SU-DHL-6 (cell line): Measurements from ENCODE around the gene TRPV4.

Experiments used
- H2AFZ ChIP-seq: fragments of 200-600 bp; sonication (generic); 2 replicates; pipeline ENCODE4 v1.6.1; 2014; ENCODE audit warnings: low read depth, mild to moderate bottlenecking, moderate library complexity, mixed read lengths, antibody characterized with exemption, low read length; ENCODE audit not compliant: severe bottlenecking
- H3F3A ChIP-seq: fragments of 200-600 bp; shearing (Covaris generic); 2 replicates; pipeline ENCODE4 v1.6.0; 2016; ENCODE audit warnings: antibody characterized with exemption, mild to moderate bottlenecking; ENCODE audit not compliant: insufficient read depth
- H3K27ac ChIP-seq: fragments of 200-600 bp; sonication (generic); 2 replicates; pipeline ENCODE4 v1.5.1; 2016; ENCODE audit warnings: low read depth, mild to moderate bottlenecking, low read length, moderate library complexity, mixed read lengths
- H3K27me3 ChIP-seq: fragments of 200-600 bp; sonication (generic), shearing (Covaris generic); 2 replicates; pipeline ENCODE4 v1.6.0; 2014; ENCODE audit warnings: mild to moderate bottlenecking, low read length
- H3K36me3 ChIP-seq: fragments of 200-600 bp; sonication (generic); 2 replicates; pipeline ENCODE4 v1.6.1; 2014; ENCODE audit warnings: mild to moderate bottlenecking, low read length, mixed read lengths
- H3K4me2 ChIP-seq: fragments of 300-600, 200-600 bp; shearing (Covaris generic), sonication (generic); 2 replicates; pipeline ENCODE4 v1.6.0; 2014; ENCODE audit warnings: low read length, low read depth, mild to moderate bottlenecking; ENCODE audit not compliant: poor library complexity, severe bottlenecking
- H3K4me3 ChIP-seq: fragments of 200-600 bp; sonication (generic); 2 replicates; pipeline ENCODE4 v1.5.1; 2014; ENCODE audit warnings: antibody characterized with exemption, low read length, mild to moderate bottlenecking, mixed read lengths; ENCODE audit not compliant: insufficient read depth, poor library complexity, severe bottlenecking
- H3K79me2 ChIP-seq: fragments of 200-600 bp; sonication (generic); 2 replicates; pipeline ENCODE4 v1.6.1; 2014; ENCODE audit warnings: mild to moderate bottlenecking, low read length, moderate library complexity; ENCODE audit not compliant: insufficient read depth
- H3K9ac ChIP-seq: fragments of 200-600 bp; sonication (generic); 2 replicates; pipeline ENCODE4 v1.7.0; 2014; ENCODE audit warnings: mild to moderate bottlenecking, low read length
- H3K9me2 ChIP-seq: fragments of 200-600 bp; sonication (generic); replicated peaks from 2 replicates; pipeline ENCODE4 v1.6.1; 2014; ENCODE audit warnings: low read length; ENCODE audit not compliant: insufficient read depth
- H3K9me3 ChIP-seq: fragments of 200-600 bp; sonication (generic); 2 replicates; pipeline ENCODE4 v1.6.1; 2014; ENCODE audit warnings: low read length, mixed read lengths; ENCODE audit not compliant: insufficient read depth
- H4K20me1 ChIP-seq: fragments of 200-600 bp; sonication (generic); 2 replicates; pipeline ENCODE4 v1.6.1; 2014; ENCODE audit warnings: low read depth, mild to moderate bottlenecking, antibody characterized with exemption, low read length, moderate library complexity, mixed read lengths
- EZH2phosphoT487 ChIP-seq: fragments of 200-600 bp; sonication (generic), shearing (Covaris generic); conservative IDR thresholded peaks from 2 replicates; pipeline ENCODE4 v1.6.1; 2018; ENCODE audit warnings: mild to moderate bottlenecking, antibody characterized with exemption, low read length, moderate library complexity, mixed read lengths
- TF ChIP-seq, protein P1 (sequence below): fragments of 200-600 bp; sonication (generic); IDR thresholded peaks from one replicate; pipeline ENCODE4 v1.5.1; 2017; ENCODE audit warnings: antibody characterized with exemption, mild to moderate bottlenecking, low read length, moderate library complexity; ENCODE audit not compliant: insufficient read depth, poor library complexity, severe bottlenecking

Gene TRPV4

DNA sequence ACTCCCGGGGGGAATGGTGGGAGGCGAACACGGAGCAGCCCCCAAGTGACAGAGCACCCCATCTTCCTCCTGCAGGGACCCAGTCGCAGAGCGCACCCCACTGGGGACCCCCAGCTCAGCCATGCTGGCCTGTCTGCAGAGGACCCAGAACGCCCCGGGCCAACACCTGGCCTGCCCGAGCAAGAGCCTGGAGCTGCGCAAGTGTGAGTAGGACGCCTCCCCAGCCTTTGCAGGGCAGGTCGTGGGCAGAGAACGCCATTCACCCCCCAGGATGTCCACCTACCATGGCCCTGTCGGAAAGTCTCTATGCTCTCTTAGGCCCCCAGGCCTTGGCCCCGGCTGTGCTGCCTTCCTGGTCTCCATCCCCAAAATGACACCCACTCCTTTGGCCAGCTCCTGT lies 89.2 kb downstream of the TRPV4 start:
- Histone ChIP-seq H4K20me1 (no peaks in the 10 kb centered on the region), H3K36me3 (no peaks in the 10 kb centered on the region), H3K27ac (no peak overlapping the region), H3F3A (no peaks in the 10 kb centered on the region), H3K4me3 (no peak overlapping the region), H3K79me2 (no peaks in the 10 kb centered on the region), H3K9ac (no peak overlapping the region), H3K4me2 (no peak overlapping the region), H3K9me3 (no peaks in the 10 kb centered on the region), H3K9me2 (no peaks in the 10 kb centered on the region), H3K27me3 (no peaks in the 10 kb centered on the region), H2AFZ (no peak overlapping the region)
- TF ChIP-seq EZH2phosphoT487, result no peak
- TF ChIP-seq, protein P1, sequence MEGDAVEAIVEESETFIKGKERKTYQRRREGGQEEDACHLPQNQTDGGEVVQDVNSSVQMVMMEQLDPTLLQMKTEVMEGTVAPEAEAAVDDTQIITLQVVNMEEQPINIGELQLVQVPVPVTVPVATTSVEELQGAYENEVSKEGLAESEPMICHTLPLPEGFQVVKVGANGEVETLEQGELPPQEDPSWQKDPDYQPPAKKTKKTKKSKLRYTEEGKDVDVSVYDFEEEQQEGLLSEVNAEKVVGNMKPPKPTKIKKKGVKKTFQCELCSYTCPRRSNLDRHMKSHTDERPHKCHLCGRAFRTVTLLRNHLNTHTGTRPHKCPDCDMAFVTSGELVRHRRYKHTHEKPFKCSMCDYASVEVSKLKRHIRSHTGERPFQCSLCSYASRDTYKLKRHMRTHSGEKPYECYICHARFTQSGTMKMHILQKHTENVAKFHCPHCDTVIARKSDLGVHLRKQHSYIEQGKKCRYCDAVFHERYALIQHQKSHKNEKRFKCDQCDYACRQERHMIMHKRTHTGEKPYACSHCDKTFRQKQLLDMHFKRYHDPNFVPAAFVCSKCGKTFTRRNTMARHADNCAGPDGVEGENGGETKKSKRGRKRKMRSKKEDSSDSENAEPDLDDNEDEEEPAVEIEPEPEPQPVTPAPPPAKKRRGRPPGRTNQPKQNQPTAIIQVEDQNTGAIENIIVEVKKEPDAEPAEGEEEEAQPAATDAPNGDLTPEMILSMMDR, result no peak

DNA sequence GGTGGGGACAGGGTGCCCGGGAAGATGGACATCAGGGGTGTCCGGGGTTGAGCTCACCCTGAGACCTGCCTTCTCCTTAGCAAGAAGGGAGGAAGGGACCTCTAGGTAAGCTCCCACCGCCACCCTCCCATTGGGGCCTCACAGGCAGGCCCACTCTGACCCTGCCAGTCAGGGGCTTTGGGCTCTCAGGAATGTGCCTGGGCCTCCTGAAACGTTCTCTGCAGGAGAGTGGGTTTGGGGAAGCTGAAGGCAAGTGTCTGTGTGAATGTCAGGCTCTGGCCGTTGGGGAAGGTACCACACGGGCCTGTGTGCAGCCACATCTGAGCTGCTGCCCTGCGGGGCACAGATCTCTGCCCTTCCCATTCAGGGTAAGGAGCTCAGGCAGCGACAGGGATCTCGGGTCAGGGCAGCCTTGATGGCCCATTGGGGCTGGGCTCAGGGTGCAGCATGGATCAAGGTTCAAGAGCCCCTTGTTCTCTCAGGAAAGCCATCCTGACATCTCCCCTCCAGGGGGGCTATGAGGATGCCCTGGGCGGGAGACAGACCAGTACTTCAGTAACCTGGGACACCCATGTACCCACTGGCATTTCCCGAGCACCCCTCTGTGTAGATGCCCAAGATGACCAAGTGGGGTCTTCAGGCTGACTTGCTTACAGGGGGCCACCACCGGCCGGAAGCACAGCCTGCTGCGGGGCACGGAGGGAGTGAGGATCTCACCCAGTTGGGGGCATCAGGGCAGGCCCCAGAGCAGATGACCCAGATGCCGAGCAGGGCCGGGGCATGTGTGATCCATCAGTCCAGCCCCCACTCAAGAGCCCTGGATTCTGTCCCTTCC lies 89.9 kb downstream of the TRPV4 start:
- Histone ChIP-seq H4K20me1 (no peaks in the 10 kb centered on the region), H3K4me3 (no peak overlapping the region), H3K79me2 (no peaks in the 10 kb centered on the region), H3K36me3 (no peaks in the 10 kb centered on the region), H2AFZ (no peak overlapping the region), H3K27ac (no peak overlapping the region), H3K9me3 (no peaks in the 10 kb centered on the region), H3K27me3 (no peaks in the 10 kb centered on the region), H3K4me2 (no peak overlapping the region), H3K9ac (no peak overlapping the region), H3K9me2 (no peaks in the 10 kb centered on the region), H3F3A (no peaks in the 10 kb centered on the region)
- TF ChIP-seq, protein P1, result no peak
- TF ChIP-seq EZH2phosphoT487, result no peak

DNA sequence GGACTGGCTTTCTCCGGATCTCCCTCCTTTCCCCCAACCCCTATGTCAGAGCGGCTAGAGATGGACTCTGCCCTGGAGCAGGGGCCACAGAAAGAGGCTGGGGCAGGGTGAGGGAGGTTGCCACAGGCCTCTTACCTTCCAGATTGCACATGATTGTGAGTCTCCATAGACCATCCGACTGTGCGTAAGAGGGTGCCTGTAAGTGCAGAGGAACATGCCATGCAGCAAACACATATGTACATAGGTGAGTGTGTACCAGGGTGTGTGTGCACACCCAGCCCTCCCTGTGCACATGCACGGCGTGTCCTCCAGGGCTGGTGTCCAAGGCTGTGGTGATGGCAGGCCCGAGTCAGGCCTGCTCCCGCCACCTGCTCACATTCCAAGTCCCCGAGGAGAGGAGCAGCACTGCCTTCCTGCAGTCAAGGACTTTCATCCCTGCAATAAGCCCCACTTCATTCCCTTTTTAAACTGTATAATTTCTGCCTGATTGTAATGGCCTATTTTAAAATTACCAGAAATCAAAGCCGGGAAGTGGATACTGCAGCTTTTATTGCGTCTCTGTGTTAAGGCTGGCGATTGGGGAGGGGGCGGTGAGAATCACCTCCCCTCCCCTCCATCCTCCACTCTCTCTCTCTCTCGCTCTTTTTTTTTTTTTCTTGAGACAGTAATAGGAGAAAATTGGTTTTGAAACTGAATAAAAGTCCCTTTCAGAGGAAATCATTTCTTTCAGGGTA lies 91.1 kb downstream of the TRPV4 start:
- Histone ChIP-seq H3K27me3 (no peaks in the 10 kb centered on the region), H4K20me1 (no peaks in the 10 kb centered on the region), H3K9me3 (no peaks in the 10 kb centered on the region), H3K4me3 (no peak overlapping the region), H3K79me2 (no peaks in the 10 kb centered on the region), H2AFZ (no peak overlapping the region), H3K9me2 (no peaks in the 10 kb centered on the region), H3K9ac (no peak overlapping the region), H3K4me2 (no peak overlapping the region), H3K36me3 (no peaks in the 10 kb centered on the region), H3F3A (no peaks in the 10 kb centered on the region), H3K27ac (no peak overlapping the region)
- TF ChIP-seq, protein P1, result no peak
- no peak for TF ChIP-seq EZH2phosphoT487
